ENCODE data around the gene OAS3. TPM values are rescaled to one million over a fixed set of nuclear protein-coding genes. Genes with fewer than 3 reads are reported as not detected.

The OAS3 gene
- 10 to 100 TPM; 26.9 to 54.5 (median 37.3) TPM for total RNA-seq
- 10 to 100 TPM in 1 of 3 donors, 1 to 10 TPM in 2; 5.0 to 14.7 (median 5.5) TPM for polyA plus RNA-seq
- long read RNA-seq, donor 1, full-length matches to known transcripts: 7 of 7 reads
- long read RNA-seq, donor 1, partial matches to known transcripts: 0 of 7 reads
- long read RNA-seq, donor 1, other reads (novel, unspliced or antisense): 0 of 7 reads
- long read RNA-seq, donor 2, partial matches to known transcripts: 0 of 2 reads
- long read RNA-seq, donor 2, other reads (novel, unspliced or antisense): 0 of 2 reads

- WGBS, 5 donors: 7 to 12% (median 9%) methylated on average over 30 to 50 of the region's 50 CpGs
- H3K36me3 ChIP-seq: peaks cover 0 to 20% (median 0%) of the 10 kb centered on the region in 6 donors
- DNase-seq: peak; percentile 93
- no peaks in the 10 kb centered on the region for H3K27me3 ChIP-seq (replicated peaks in 1 of 7)
- peaks cover 12 to 44% (median 31%) of the 10 kb centered on the region in 6 donors for H3K4me1 ChIP-seq
- TF ChIP-seq POLR2AphosphoS5 (IDR thresholded peaks at IDR 0.05): peak; percentile 62 to 85 (median 84)
- TF ChIP-seq CTCF (IDR thresholded peaks at IDR 0.05 in 8 of 11, conservative IDR thresholded peaks at IDR 0.05 in 3 of 11): peak in 2 of 11 experiments; percentile 11 to 21
- no peak for TF ChIP-seq POLR2A (IDR thresholded peaks at IDR 0.05)
- no peaks in the 10 kb centered on the region for H3K9me3 ChIP-seq
- intact Hi-C loops (cut with DNase I; ENCODE audit: low total_unique reads): no loop called here
- peak within 1 kb of the TSS; percentile 66 to 90 (median 86) for H3K27ac ChIP-seq
- H3K4me3 ChIP-seq: peak within 1 kb of the TSS; percentile 59 to 89 (median 78)
Measured at GRCh38 chr12:112937741-112938719, at the start of gene OAS3. TSS of gene OAS3 (plus strand) at chr12:112938474. CDS start at chr12:112938531, 57 bp downstream.

GRCh38 chr12:112891093-112892024, 46.9 kb upstream of the OAS3 start:
- intact Hi-C loops (cut with DNase I; ENCODE audit: low total_unique reads): no loop called here
- Histone ChIP-seq H3K36me3 (no peaks in the 10 kb centered on the region), H3K27me3 (replicated peaks in 1 of 7) (peaks cover 0 to 2% (median 0%) of the 10 kb centered on the region in 7 donors), H3K4me1 (peaks cover 6 to 38% (median 15%) of the 10 kb centered on the region in 6 donors), H3K4me3 (no peak overlapping the region), H3K27ac (peak overlapping the region in 5 of 8 donors; percentile 9 to 44 (median 32)), H3K9me3 (no peaks in the 10 kb centered on the region)
- WGBS, 5 donors: 71 to 83% (median 80%) methylated on average over 6 of the region's 6 CpGs
- TF ChIP-seq POLR2AphosphoS5 (IDR thresholded peaks at IDR 0.05): peak in 2 of 3 donors; percentile 50 to 62
- no peak for TF ChIP-seq POLR2A (IDR thresholded peaks at IDR 0.05)
- TF ChIP-seq CTCF (IDR thresholded peaks at IDR 0.05 in 8 of 11, conservative IDR thresholded peaks at IDR 0.05 in 3 of 11): peak in 1 of 11 experiments; percentile 24
- DNase-seq: no peak

GRCh38 chr12:112892856-112893255, 45.4 kb upstream of the OAS3 start:
- TF ChIP-seq POLR2AphosphoS5 (IDR thresholded peaks at IDR 0.05) (no peak), POLR2A (IDR thresholded peaks at IDR 0.05) (no peak), CTCF (IDR thresholded peaks at IDR 0.05 in 8 of 11, conservative IDR thresholded peaks at IDR 0.05 in 3 of 11) (no peak)
- no peak for DNase-seq
- Histone ChIP-seq H3K4me3 (no peak overlapping the region), H3K4me1 (peaks cover 6 to 38% (median 15%) of the 10 kb centered on the region in 6 donors), H3K9me3 (no peaks in the 10 kb centered on the region), H3K27me3 (replicated peaks in 1 of 7) (no peaks in the 10 kb centered on the region), H3K27ac (peak overlapping the region in 4 of 8 donors; percentile 18 to 32 (median 28)), H3K36me3 (no peaks in the 10 kb centered on the region)
- intact Hi-C loops (cut with DNase I; ENCODE audit: low total_unique reads): no loop called here
- WGBS, 5 donors: 14 to 35% (median 21%) methylated on average over 2 of the region's 2 CpGs

Data from spleen (tissue), 13 donors.